K562 (cell line): ENCODE measurements around the gene HPX. TPM values are rescaled to one million over a fixed set of nuclear protein-coding genes. Genes with fewer than 3 reads are reported as not detected.
A peak's percentile ranks its signal among the peaks of the same experiment; 100 is the strongest.

Experiments
- CC2D1A ChIP-seq: fragments of 450-650 bp; IDR thresholded peaks from 2 replicates; pipeline ENCODE4 v1.6.1; 2017; ENCODE audit warnings: mild to moderate bottlenecking
- COPS2 ChIP-seq: fragments of 450-650 bp; conservative IDR thresholded peaks from 2 replicates; pipeline ENCODE4 v1.6.1; 2016; ENCODE audit warnings: mild to moderate bottlenecking, moderate library complexity
- CTBP1 ChIP-seq: fragments of 450-650 bp; IDR thresholded peaks from 2 replicates; pipeline ENCODE4 v1.6.1; 2016; ENCODE audit warnings: borderline replicate concordance
- KLF10 ChIP-seq: fragments of 250-450 bp; sonication (Bioruptor Pico); IDR thresholded peaks from 2 replicates; pipeline ENCODE4 v1.6.1; 2021; ENCODE audit warnings: matching md5 sums
- MAFG ChIP-seq: fragments of 450-650 bp; conservative IDR thresholded peaks from 2 replicates; pipeline ENCODE4 v1.6.1; 2016; ENCODE audit warnings: missing genetic modification characterization, missing compliant biosample characterization
- MLX ChIP-seq, 2 experiments: fragments of 450-650 bp in 1 of 2; sonication (generic) in 1 of 2; formaldehyde crosslinking; conservative IDR thresholded peaks; 2 replicates each; pipeline versions ENCODE4 v1.4.0 to v1.8.1; 2020 to 2022; ENCODE audit warnings: mild to moderate bottlenecking in 1 of 2, missing genetic modification reagents in 1 of 2
- REST ChIP-seq, 2 experiments: fragments of 450-650 bp; formaldehyde crosslinking in 1 of 2; IDR thresholded peaks; 2 replicates each; pipeline versions ENCODE4 v1.4.0 to v1.6.1; 2014 to 2020; ENCODE audit warnings: mild to moderate bottlenecking in 2 of 2, borderline replicate concordance in 1 of 2, low read depth in 1 of 2
- U2AF2 ChIP-seq: fragments of 200-400 bp; formaldehyde crosslinking; optimal IDR thresholded peaks from 2 replicates; pipeline ENCODE3; 2017; ENCODE audit warnings: low read depth, mild to moderate bottlenecking, low read length
- XRCC3 ChIP-seq: fragments of 450-650 bp; IDR thresholded peaks from 2 replicates; pipeline ENCODE4 v1.6.1; 2017; ENCODE audit warnings: mild to moderate bottlenecking, moderate library complexity
- ZNF184 ChIP-seq: sonication (generic); formaldehyde crosslinking; IDR thresholded peaks from 2 replicates; pipeline ENCODE4 v1.5.0; 2020; ENCODE audit warnings: missing genetic modification reagents
- ZNF311 ChIP-seq: fragments of 250-450 bp; sonication (Bioruptor Pico); IDR thresholded peaks from 2 replicates; pipeline ENCODE4 v1.4.0; 2020; ENCODE audit warnings: mild to moderate bottlenecking, moderate library complexity
- ZNF512 ChIP-seq: IDR thresholded peaks from 2 replicates; pipeline ENCODE4 v1.6.1; 2016; ENCODE audit warnings: missing genetic modification characterization, missing compliant biosample characterization
- ZNF780A ChIP-seq: fragments of 250-450 bp; sonication (Bioruptor Pico); IDR thresholded peaks from 2 replicates; pipeline ENCODE4 v1.5.0; 2021; ENCODE audit warnings: mild to moderate bottlenecking
- ZNF785 ChIP-seq: fragments of 250-450 bp; sonication (Bioruptor Pico); IDR thresholded peaks from 2 replicates; pipeline ENCODE4 v1.4.0; 2020; ENCODE audit warnings: mild to moderate bottlenecking
- polyA plus RNA-seq, 8 experiments: library from polyadenylated mRNA; depleted of rRNA in 4 of 8; stranded (reverse) in 5 of 8; unstranded in 3 of 8; fragments of >200 nt; fragmentation: Nextera tagmentation in 2 of 8; fragmentation: Illumina TruSeq in 1 of 8; extraction: Ambion mirVana in 2 of 8; extraction: Trizol in 1 of 8; gene quantifications; 2 replicates each; pipeline versions ENCODE4 v1.2.1 to v1.2.3, GENCODE V29; 2011 to 2014; ENCODE audit warnings: inconsistent platforms in 1 of 8, missing spikeins in 1 of 8
- total RNA-seq, 7 experiments: library from RNA; depleted of rRNA in 6 of 7; stranded (reverse); fragments of >200 nt in 6 of 7; fragmentation: Illumina TruSeq in 2 of 7; extraction: Trizol in 2 of 7; gene quantifications; 2 replicates each; pipeline versions ENCODE4 v1.2.1 to v1.2.3, GENCODE V29; 2011 to 2021; ENCODE audit warnings: low replicate concordance in 1 of 7

Gene HPX
- total and polyA plus RNA-seq, 9 of the 15 experiments (the other 6 are each of a cell fraction or from before 2014, with no cell fraction given), result 0.12 to 1.2 (median 0.49) TPM; not detected in 1

GRCh38 chr11:6473451-6474412 is 32.9 kb upstream of the HPX start, which contains the start of gene TRIM3 (continued):
- TF ChIP-seq REST (IDR thresholded peaks at IDR 0.05; ENCODE audit: borderline replicate concordance) (no peak), REST (CRISPR knock-in tag; IDR thresholded peaks at IDR 0.05; ENCODE audit: low read depth) (0 out of 2 replicates have a peak, but pooled peaks have one; percentile 34), XRCC3 (no peak), ZNF184 (CRISPR knock-in tag) (no peak), MAFG (tag) (no peak), ZNF311 (no peak), ZNF785 (CRISPR knock-in tag) (no peak), ZNF780A (CRISPR knock-in tag) (no peak), ZNF512 (tag) (no peak), CTBP1 (no peak; the same call in 1 of the 2 replicates), CC2D1A (peak; percentile 40; the same call in 1 of the 2 replicates), KLF10 (no peak), COPS2 (no peak), MLX (CRISPR knock-in tag; conservative IDR thresholded peaks at IDR 0.05) (no peak), U2AF2 (no peak)
